GM18951 (cell line): ENCODE measurements around the gene PACS2.

Experiments used
- POLR2A ChIP-seq: IDR thresholded peaks from 4 replicates; pipeline ENCODE4 v1.6.1; 2011; ENCODE audit warnings: mild to moderate bottlenecking; ENCODE audit not compliant: insufficient read length, insufficient read depth; ENCODE audit errors: extremely low read depth
- in situ Hi-C: fragments of 300-500 bp; cut with MboI; formaldehyde crosslinking; loops from one replicate; pipeline ENCODE4 v1.12.0; 2022; ENCODE audit warnings: low sequenced_read_pairs, mixed read lengths, inconsistent platforms; ENCODE audit not compliant: unreplicated experiment

PACS2 gene

DNA sequence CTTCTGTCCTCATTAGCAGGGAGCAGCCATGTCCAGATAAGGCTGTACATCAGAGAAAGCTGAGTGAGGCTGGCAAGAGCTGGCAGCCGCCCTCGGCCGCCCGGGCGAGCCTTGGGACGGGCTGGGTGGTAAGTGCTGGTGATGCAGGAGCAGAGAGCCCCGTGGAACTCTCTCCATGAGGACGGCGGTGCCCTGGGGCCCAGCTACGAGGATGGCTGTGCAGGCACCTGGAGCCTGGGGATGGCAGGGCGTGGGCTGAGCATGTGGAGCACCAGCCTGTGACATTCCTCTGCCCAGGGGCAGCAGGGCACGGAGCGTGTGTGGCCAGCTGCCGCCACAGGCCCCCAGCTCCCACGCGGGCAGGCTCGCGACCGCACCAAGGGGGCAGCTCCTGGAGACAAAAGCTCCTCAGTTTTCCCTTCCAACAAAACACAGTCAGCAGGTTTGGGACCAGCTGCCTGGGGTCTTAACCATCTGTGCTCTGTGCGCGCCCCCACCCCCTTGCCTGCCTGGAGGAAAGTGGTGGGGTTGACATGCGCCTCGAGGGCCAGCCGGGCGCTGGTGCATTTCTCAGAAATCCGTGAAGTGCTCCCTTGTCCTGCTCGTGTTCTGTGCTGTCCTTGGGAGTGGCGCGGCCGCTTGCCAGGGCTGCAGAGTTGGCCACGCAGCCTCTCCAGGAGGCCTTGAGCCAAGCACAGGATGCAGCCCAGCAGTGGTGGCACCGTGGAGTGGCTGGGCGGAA lies 21.4 kb downstream of the PACS2 start:
- in situ Hi-C loops = no loop called here
- no peak for TF ChIP-seq POLR2A

- TF ChIP-seq POLR2A = no peak
- in situ Hi-C loops = no loop called here
Observed at GRCh38 chr14:105336477-105337287, 22.1 kb downstream of the PACS2 start.

DNA sequence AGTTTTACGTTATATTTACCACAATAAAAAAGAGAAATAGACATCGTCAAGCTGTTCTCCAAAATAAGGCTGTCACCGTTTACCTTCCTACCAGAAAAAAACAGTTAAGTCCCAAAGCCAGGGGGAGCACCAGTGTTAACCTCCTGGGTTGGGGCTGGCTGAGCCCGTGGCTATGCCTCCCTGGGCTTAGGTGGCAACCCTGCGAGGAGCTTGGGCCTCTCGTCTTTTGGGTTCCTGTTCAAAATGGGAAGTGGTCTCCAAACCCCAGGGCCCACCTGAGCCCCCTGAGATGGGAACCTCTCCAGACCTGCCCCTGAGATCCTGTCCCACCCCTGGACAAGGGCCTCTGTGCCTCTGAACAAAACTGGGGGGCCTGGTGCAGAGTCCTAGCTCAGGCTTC lies 22.9 kb downstream of the PACS2 start:
- in situ Hi-C loops = no loop called here
- TF ChIP-seq POLR2A = no peak

DNA sequence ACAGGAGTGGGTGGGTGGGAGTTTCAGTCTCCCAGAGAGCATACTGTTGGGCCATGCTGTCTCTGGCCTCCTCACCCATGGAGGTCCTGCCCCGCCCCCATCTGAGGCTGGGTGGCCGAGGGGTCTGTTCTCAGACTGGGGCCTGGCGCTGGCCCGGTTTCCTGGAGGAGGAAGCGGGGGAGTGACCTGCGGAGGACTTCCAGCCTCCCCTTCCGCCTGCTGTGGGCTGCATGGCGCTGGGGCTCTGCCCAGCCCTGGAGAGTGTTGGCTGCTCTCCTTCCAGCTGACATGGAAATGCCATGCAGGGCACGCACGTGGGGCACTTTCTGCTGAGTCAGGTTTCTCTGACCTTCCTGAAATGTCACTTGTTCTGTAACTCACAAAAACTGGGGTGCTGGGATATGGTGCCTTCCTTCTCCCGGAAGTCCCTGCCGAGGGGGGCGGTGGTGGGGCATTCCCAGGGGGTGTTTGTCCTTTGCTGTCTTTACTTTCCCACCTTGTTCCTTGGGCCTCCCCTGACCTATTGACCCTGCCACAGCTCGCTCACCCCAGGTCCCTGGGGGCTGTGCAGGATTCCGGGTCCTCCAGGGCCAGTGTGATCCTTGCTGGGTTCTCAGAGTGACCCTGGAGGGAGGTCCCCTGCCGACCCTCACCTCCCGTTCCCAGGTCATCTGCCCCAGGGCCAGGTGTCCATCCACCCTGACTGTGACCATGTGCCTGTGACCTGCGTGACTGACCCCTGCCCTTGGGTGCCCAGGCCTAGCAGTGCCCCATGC lies 23.6 kb downstream of the PACS2 start:
- in situ Hi-C loops = no loop called here
- no peak for TF ChIP-seq POLR2A

GRCh38 chr14:105340821-105341733 lies 26.5 kb downstream of the PACS2 start:
- no peak for TF ChIP-seq POLR2A
- in situ Hi-C loops = loop anchor here (10.0 kb wide), 2 partner anchors 146 to 246 kb away; no protein-coding TSS in a partner anchor

- TF ChIP-seq POLR2A = no peak
- in situ Hi-C loops = loop anchor here (10.0 kb wide), 2 partner anchors 148 to 248 kb away; no protein-coding TSS in a partner anchor
Observed at GRCh38 chr14:105343194-105343593, 28.6 kb downstream of the PACS2 start.

DNA sequence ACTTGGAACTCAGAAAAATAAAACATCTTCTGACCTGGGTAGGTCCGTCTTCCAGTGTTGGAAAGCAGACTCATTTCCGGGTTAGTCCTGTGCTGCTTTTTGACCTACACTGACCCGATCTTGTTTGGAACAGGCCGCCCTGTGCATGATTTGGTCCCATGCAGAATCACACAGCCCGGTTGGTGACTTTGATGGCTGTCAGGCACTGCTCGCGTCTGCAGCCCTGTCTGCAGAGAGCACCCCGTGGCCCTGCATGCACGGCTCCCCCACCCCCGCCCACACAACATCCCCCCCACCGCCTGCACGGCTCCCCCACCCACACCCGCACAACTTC lies 31.6 kb downstream of the PACS2 start:
- in situ Hi-C loops = loop anchor here (10.0 kb wide), 2 partner anchors 151 to 251 kb away; no protein-coding TSS in a partner anchor
- no peak for TF ChIP-seq POLR2A

GRCh38 chr14:105346876-105347586 lies 32.5 kb downstream of the PACS2 start:
- in situ Hi-C loops = loop anchor here (10.0 kb wide), 2 partner anchors 152 to 252 kb away; no protein-coding TSS in a partner anchor

GRCh38 chr14:105347587-105347968 lies 33.0 kb downstream of the PACS2 start:
- in situ Hi-C loops = loop anchor here (10.0 kb wide), 2 partner anchors 153 to 253 kb away; no protein-coding TSS in a partner anchor
- no peak for TF ChIP-seq POLR2A

More at GRCh38 chr14:105346876-105347586, 32.5 kb downstream of the PACS2 start:
- TF ChIP-seq POLR2A = no peak

DNA sequence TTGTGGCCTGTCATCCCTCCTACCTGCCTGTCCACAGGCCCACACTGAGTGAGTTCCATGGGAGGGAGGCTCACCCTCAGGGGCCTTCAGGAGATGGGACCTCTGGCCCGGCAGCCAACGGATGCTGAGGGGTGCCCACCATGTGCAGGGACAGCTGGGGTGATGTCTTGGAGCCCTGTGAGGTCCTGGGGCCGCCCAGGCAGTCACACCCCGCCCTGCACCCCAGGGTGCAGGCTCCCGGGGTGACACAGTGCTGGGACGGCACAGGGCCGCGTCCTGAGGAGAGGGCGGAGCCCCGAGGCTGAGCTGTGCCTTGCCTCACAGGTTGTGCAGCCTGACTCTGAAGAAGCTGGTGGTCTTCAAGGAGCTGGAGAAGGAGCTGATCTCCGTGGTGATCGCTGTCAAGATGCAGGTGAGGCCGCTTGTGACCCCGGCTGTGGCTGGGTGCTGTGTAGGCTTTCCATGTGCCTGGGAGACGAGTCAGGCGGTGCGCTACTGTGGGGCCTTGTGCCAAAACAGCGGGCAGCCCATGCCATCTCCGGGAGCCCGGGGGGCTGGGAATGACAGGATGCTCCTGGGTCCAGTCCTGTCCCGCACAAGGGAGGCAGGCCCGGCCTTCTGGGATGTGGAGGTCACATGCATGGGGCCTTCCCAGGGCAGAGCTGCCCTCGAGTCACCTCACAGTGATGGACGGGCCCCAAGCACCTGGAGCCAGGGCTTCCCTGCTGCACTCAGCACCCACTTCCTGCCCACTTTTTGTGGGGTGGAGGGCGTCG lies 33.8 kb downstream of the PACS2 start:
- in situ Hi-C loops = loop anchor here (10.0 kb wide), 2 partner anchors 154 to 254 kb away; no protein-coding TSS in a partner anchor
- no peak for TF ChIP-seq POLR2A

DNA sequence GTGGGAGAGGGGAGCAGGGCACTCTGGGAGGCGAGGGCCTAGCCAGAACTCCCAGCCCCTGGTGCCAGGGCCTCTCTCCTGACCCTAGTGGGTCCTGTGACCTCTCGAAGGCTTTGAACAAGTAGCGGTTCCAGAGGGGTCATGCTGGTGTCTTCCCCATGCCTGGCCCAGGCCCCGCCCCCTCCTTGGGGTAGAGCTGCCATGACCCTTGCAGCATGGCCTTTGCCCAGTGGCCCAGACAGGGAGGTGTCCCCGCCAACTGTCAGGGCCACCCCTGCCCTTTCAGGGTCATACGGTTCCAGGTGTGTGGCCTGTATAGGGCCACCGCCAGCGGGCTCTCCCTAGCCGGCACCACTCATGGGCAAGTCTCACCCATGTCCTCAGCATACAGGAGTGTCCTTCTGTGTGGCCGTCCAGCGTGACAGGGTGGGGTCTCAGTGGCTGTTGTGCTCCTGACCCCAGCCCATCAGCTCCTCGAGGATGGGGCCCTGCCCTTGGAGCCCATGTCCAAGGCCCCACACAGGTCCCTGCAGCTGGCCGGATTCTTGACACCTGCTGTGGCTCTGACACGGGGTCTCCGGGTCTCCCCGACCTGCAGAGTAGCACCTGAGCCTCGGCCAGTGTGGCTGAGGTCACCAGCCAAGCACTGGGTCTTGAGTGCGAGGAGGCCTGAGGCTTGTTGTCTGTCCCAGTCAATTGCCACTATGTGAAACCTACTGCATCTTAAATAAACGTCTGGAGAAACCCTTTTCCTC lies 34.6 kb downstream of the PACS2 start:
- no peak for TF ChIP-seq POLR2A
- in situ Hi-C loops = loop anchor here (10.0 kb wide), 2 partner anchors 154 to 254 kb away; no protein-coding TSS in a partner anchor
